Neural progenitor cell (in vitro differentiated cells): ENCODE data around the gene ACKR3. TPM values are rescaled to one million over a fixed set of nuclear protein-coding genes. Genes with fewer than 3 reads are reported as not detected.

Experiments
- DNase-seq: peaks from one replicate; pipeline ENCODE4 v3.0.0-alpha.2; 2016; ENCODE audit warnings: low spot score
- H2AFZ ChIP-seq: fragments of 200-600 bp; sonication (generic); replicated peaks from 2 replicates; pipeline ENCODE4 v1.6.1; 2016; ENCODE audit warnings: antibody characterized with exemption
- H3F3A ChIP-seq: fragments of 200-600 bp; sonication (generic); 2 replicates; pipeline ENCODE4 v1.6.1; 2016; ENCODE audit warnings: antibody characterized with exemption, low read depth
- H3K27ac ChIP-seq: fragments of 200-600 bp; sonication (generic); 2 replicates; pipeline ENCODE4 v1.5.1; 2016; ENCODE audit warnings: mild to moderate bottlenecking
- H3K27me3 ChIP-seq: fragments of 200-600 bp; sonication (generic); 2 replicates; pipeline ENCODE4 v1.6.1; 2016; ENCODE audit warnings: mild to moderate bottlenecking, moderate library complexity
- H3K36me3 ChIP-seq: fragments of 200-600 bp; sonication (generic); 2 replicates; pipeline ENCODE4 v1.5.1; 2016
- H3K4me1 ChIP-seq: fragments of 200-600 bp; sonication (generic); 2 replicates; pipeline ENCODE4 v1.6.1; 2016; ENCODE audit warnings: mixed run types
- H3K4me2 ChIP-seq: fragments of 200-600 bp; sonication (generic); 2 replicates; pipeline ENCODE4 v1.6.1; 2016
- H3K4me3 ChIP-seq: fragments of 200-600 bp; sonication (generic); 2 replicates; pipeline ENCODE4 v1.5.1; 2016
- H3K79me2 ChIP-seq: fragments of 200-600 bp; sonication (generic); 2 replicates; pipeline ENCODE4 v1.6.1; 2016; ENCODE audit warnings: low read depth
- H3K9ac ChIP-seq: fragments of 200-600 bp; sonication (generic); 2 replicates; pipeline ENCODE4 v1.6.1; 2016
- H3K9me3 ChIP-seq: fragments of 200-600 bp; sonication (generic); 2 replicates; pipeline ENCODE4 v1.5.1; 2016; ENCODE audit warnings: low read depth
- H4K20me1 ChIP-seq: fragments of 200-600 bp; sonication (generic); 2 replicates; pipeline ENCODE4 v1.6.1; 2016; ENCODE audit warnings: low read depth
- H3K27ac Mint-ChIP-seq: 3 replicates; pipeline ENCODE4 v1.8.0; 2021; ENCODE audit warnings: mixed read lengths
- H3K27me3 Mint-ChIP-seq: 2 replicates; pipeline ENCODE4 v1.8.0; 2022; ENCODE audit warnings: low read depth, mild to moderate bottlenecking, inconsistent platforms, moderate library complexity, mixed read lengths; ENCODE audit not compliant: insufficient read depth
- H3K36me3 Mint-ChIP-seq: 3 replicates; pipeline ENCODE4 v1.8.0; 2021; ENCODE audit warnings: mixed read lengths
- H3K4me1 Mint-ChIP-seq: 3 replicates; pipeline ENCODE4 v1.8.0; 2021; ENCODE audit warnings: mixed read lengths
- H3K4me3 Mint-ChIP-seq: 3 replicates; pipeline ENCODE4 v1.8.0; 2021; ENCODE audit warnings: mild to moderate bottlenecking, moderate library complexity, mixed read lengths
- H3K9me3 Mint-ChIP-seq: 3 replicates; pipeline ENCODE4 v1.8.0; 2020; ENCODE audit warnings: mixed read lengths
- CTCF ChIP-seq: fragments of 200-600 bp; sonication (generic); IDR thresholded peaks from 2 replicates; pipeline ENCODE4 v1.5.1; 2017; ENCODE audit warnings: antibody characterized with exemption, mild to moderate bottlenecking
- EZH2 ChIP-seq: fragments of 200-600 bp; sonication (generic); IDR thresholded peaks from 2 replicates; pipeline ENCODE4 v1.6.1; 2017; ENCODE audit warnings: antibody characterized with exemption, mild to moderate bottlenecking, moderate library complexity
- EZH2phosphoT487 ChIP-seq: fragments of 200-600 bp; sonication (generic); IDR thresholded peaks from 2 replicates; pipeline ENCODE4 v1.6.1; 2017; ENCODE audit warnings: antibody characterized with exemption
- total RNA-seq: library from RNA; depleted of rRNA; stranded (reverse); fragments of >200 nt; gene quantifications from 2 replicates; pipeline ENCODE4 v1.2.3, GENCODE V29; 2015; ENCODE audit warnings: low replicate concordance

The ACKR3 gene
- total RNA-seq, 1 donor from 2014 or later, result 1.6 TPM

GRCh38 chr2:236547725-236548124 is 21.9 kb upstream of the ACKR3 start:
- Mint-ChIP-seq H3K27ac (no peak overlapping the region), H3K9me3 (peaks cover 9% of the 10 kb centered on the region), H3K4me1 (peaks cover 11% of the 10 kb centered on the region), H3K4me3 (no peak overlapping the region), H3K36me3 (no peaks in the 10 kb centered on the region), H3K27me3 (peaks cover 10% of the 10 kb centered on the region)
- TF ChIP-seq CTCF, result no peak
- TF ChIP-seq EZH2phosphoT487, result no peak
- no peak for TF ChIP-seq EZH2
- Histone ChIP-seq H2AFZ (no peak overlapping the region), H3K9ac (no peak overlapping the region), H3K27me3 (no peaks in the 10 kb centered on the region), H4K20me1 (no peaks in the 10 kb centered on the region), H3K36me3 (no peaks in the 10 kb centered on the region), H3K27ac (no peak overlapping the region), H3K4me2 (no peak overlapping the region), H3K4me3 (no peak overlapping the region), H3K79me2 (no peaks in the 10 kb centered on the region), H3K9me3 (no peaks in the 10 kb centered on the region), H3K4me1 (peaks cover 11% of the 10 kb centered on the region), H3F3A (peaks cover 7% of the 10 kb centered on the region)
- no peak for DNase-seq

- H3K9me3 Mint-ChIP-seq, result peaks cover 9% of the 10 kb centered on the region
- peaks cover 7% of the 10 kb centered on the region for H3F3A ChIP-seq
- no peak overlapping the region for H2AFZ ChIP-seq
- H3K27ac Mint-ChIP-seq, result no peak overlapping the region
- H3K27ac ChIP-seq, result no peak overlapping the region
- H3K4me1 Mint-ChIP-seq, result peaks cover 11% of the 10 kb centered on the region
- H3K79me2 ChIP-seq, result no peaks in the 10 kb centered on the region
- H3K4me3 ChIP-seq, result no peak overlapping the region
- no peaks in the 10 kb centered on the region for H3K36me3 Mint-ChIP-seq
- no peak overlapping the region for H3K9ac ChIP-seq
- no peaks in the 10 kb centered on the region for H3K36me3 ChIP-seq
- H3K4me2 ChIP-seq, result no peak overlapping the region
- H3K27me3 Mint-ChIP-seq, result peaks cover 7% of the 10 kb centered on the region
- H3K9me3 ChIP-seq, result no peaks in the 10 kb centered on the region
- TF ChIP-seq CTCF (no peak), EZH2 (no peak), EZH2phosphoT487 (no peak)
- no peak overlapping the region for H3K4me3 Mint-ChIP-seq
- no peak for DNase-seq
- no peaks in the 10 kb centered on the region for H4K20me1 ChIP-seq
- peaks cover 11% of the 10 kb centered on the region for H3K4me1 ChIP-seq
- no peaks in the 10 kb centered on the region for H3K27me3 ChIP-seq
Measured at GRCh38 chr2:236548179-236548921, 21.3 kb upstream of the ACKR3 start.

- Histone ChIP-seq H3K27ac (no peak overlapping the region), H3K27me3 (no peaks in the 10 kb centered on the region), H3K4me2 (no peak overlapping the region), H2AFZ (no peak overlapping the region), H3K9ac (no peak overlapping the region), H3K9me3 (no peaks in the 10 kb centered on the region), H3K79me2 (no peaks in the 10 kb centered on the region), H3K4me3 (no peak overlapping the region), H4K20me1 (no peaks in the 10 kb centered on the region), H3K4me1 (peaks cover 11% of the 10 kb centered on the region), H3F3A (peaks cover 7% of the 10 kb centered on the region), H3K36me3 (no peaks in the 10 kb centered on the region)
- peaks cover 11% of the 10 kb centered on the region for H3K4me1 Mint-ChIP-seq
- H3K36me3 Mint-ChIP-seq, result no peaks in the 10 kb centered on the region
- H3K9me3 Mint-ChIP-seq, result peaks cover 14% of the 10 kb centered on the region
- TF ChIP-seq EZH2 (no peak), CTCF (no peak), EZH2phosphoT487 (no peak)
- no peak for DNase-seq
- peaks cover 7% of the 10 kb centered on the region for H3K27me3 Mint-ChIP-seq
- H3K27ac Mint-ChIP-seq, result no peak overlapping the region
- no peak overlapping the region for H3K4me3 Mint-ChIP-seq
Measured at GRCh38 chr2:236549165-236549564, 20.5 kb upstream of the ACKR3 start.
